Spleen (tissue), 7 donors: ENCODE data around the gene ZNF618.

ENCODE experiments used
- POLR2A ChIP-seq, 3 donors: fragments of 450-650 bp; IDR thresholded peaks; one replicate each; pipeline ENCODE4 v1.5.1; 2017; ENCODE audit warnings: antibody characterized with exemption in 3 of 3, mild to moderate bottlenecking in 1 of 3
- POLR2AphosphoS5 ChIP-seq, 3 donors: sonication (generic); formaldehyde crosslinking; IDR thresholded peaks; one replicate each; pipeline ENCODE4 v1.5.1; 2017; ENCODE audit warnings: antibody characterized with exemption in 3 of 3
- TF ChIP-seq, protein P1 (sequence below), 11 experiments: fragments of 200-600 bp in 7 of 11; fragments of 450-650 bp in 4 of 11; sonication (generic) in 4 of 11; IDR thresholded peaks in 8 of 11; conservative IDR thresholded peaks in 3 of 11; 1 replicate in 7 of 11; 2 replicates in 4 of 11; pipeline versions ENCODE4 v1.4.0 to v1.8.0; 2016 to 2021; ENCODE audit warnings: antibody characterized with exemption in 11 of 11, inconsistent platforms in 4 of 11, mild to moderate bottlenecking in 1 of 11
- donor health status: DM: no; HTN: no; CAD: no; lungs with moderate emphysema.
- donor health status: DM: no; HTN: no; CAD: no.
- donor health status: DM: no; HTN: no; CAD: no.

DNA sequence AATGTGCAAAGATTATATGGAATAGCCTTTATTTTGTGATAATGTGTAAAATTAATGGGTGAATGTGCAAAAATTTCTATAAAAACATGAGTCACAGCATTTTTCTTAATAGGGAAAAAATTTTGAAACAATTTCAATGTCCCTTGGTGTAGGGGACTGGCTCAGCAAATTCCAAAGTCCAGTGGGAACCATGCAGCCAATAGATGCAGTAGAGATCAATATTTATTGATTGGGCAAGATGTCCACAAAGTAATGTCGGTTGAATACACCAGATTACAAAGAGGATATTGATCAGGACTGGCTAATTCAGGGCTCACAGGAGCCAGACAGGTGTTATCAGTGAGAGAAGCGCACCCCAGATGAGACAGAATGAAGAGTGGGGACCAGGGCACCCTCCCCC is 139.5 kb downstream of the ZNF618 start:
- TF ChIP-seq, protein P1, sequence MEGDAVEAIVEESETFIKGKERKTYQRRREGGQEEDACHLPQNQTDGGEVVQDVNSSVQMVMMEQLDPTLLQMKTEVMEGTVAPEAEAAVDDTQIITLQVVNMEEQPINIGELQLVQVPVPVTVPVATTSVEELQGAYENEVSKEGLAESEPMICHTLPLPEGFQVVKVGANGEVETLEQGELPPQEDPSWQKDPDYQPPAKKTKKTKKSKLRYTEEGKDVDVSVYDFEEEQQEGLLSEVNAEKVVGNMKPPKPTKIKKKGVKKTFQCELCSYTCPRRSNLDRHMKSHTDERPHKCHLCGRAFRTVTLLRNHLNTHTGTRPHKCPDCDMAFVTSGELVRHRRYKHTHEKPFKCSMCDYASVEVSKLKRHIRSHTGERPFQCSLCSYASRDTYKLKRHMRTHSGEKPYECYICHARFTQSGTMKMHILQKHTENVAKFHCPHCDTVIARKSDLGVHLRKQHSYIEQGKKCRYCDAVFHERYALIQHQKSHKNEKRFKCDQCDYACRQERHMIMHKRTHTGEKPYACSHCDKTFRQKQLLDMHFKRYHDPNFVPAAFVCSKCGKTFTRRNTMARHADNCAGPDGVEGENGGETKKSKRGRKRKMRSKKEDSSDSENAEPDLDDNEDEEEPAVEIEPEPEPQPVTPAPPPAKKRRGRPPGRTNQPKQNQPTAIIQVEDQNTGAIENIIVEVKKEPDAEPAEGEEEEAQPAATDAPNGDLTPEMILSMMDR (IDR thresholded peaks at IDR 0.05 in 8 of 11, conservative IDR thresholded peaks at IDR 0.05 in 3 of 11) = no peak
- TF ChIP-seq POLR2A (IDR thresholded peaks at IDR 0.05) = no peak
- TF ChIP-seq POLR2AphosphoS5 (IDR thresholded peaks at IDR 0.05) = no peak
